Measurements from ENCODE around the gene NDUFAF4. TPM values are rescaled to one million over a fixed set of nuclear protein-coding genes. Genes with fewer than 3 reads are reported as not detected.

Gene NDUFAF4
- total and polyA plus RNA-seq, 10 of the 15 experiments (the other 5 are each of a cell fraction or from before 2014, with no cell fraction given) = 26.9 to 188 (median 76.9) TPM

- TF ChIP-seq ZBTB40 (IDR thresholded peaks at IDR 0.05; ENCODE audit: borderline replicate concordance) (0 out of 2 replicates have a peak, but pooled peaks have one; percentile 29), NR2C1 (IDR thresholded peaks at IDR 0.05) (no peak), NR2C2 (IDR thresholded peaks at IDR 0.05; ENCODE audit: borderline replicate concordance, control insufficient read depth, insufficient read length, low read depth) (no peak), YY1 (IDR thresholded peaks at IDR 0.05; ENCODE audit: low read depth, low read length) (no peak), NFIC (IDR thresholded peaks at IDR 0.05; ENCODE audit: low read depth, low read length) (0 out of 2 replicates have a peak, but pooled peaks have one; percentile 14), USF1 (IDR thresholded peaks at IDR 0.05; ENCODE audit: borderline replicate concordance, extremely low read length, insufficient read depth, low read depth, low read length) (no peak), IKZF1 (conservative IDR thresholded peaks at IDR 0.05) (no peak), FOS (IDR thresholded peaks at IDR 0.05; ENCODE audit: borderline replicate concordance, extremely low read depth, insufficient read length) (no peak), NFXL1 (IDR thresholded peaks at IDR 0.05; ENCODE audit: borderline replicate concordance) (no peak), CBFB (IDR thresholded peaks at IDR 0.05; ENCODE audit: low read depth) (no peak), ZNF207 (IDR thresholded peaks at IDR 0.05; ENCODE audit: borderline replicate concordance) (no peak), ZZZ3 (IDR thresholded peaks at IDR 0.05; ENCODE audit: control insufficient read depth, insufficient read length, low read depth) (no peak)
- TF ChIP-seq, protein P1, sequence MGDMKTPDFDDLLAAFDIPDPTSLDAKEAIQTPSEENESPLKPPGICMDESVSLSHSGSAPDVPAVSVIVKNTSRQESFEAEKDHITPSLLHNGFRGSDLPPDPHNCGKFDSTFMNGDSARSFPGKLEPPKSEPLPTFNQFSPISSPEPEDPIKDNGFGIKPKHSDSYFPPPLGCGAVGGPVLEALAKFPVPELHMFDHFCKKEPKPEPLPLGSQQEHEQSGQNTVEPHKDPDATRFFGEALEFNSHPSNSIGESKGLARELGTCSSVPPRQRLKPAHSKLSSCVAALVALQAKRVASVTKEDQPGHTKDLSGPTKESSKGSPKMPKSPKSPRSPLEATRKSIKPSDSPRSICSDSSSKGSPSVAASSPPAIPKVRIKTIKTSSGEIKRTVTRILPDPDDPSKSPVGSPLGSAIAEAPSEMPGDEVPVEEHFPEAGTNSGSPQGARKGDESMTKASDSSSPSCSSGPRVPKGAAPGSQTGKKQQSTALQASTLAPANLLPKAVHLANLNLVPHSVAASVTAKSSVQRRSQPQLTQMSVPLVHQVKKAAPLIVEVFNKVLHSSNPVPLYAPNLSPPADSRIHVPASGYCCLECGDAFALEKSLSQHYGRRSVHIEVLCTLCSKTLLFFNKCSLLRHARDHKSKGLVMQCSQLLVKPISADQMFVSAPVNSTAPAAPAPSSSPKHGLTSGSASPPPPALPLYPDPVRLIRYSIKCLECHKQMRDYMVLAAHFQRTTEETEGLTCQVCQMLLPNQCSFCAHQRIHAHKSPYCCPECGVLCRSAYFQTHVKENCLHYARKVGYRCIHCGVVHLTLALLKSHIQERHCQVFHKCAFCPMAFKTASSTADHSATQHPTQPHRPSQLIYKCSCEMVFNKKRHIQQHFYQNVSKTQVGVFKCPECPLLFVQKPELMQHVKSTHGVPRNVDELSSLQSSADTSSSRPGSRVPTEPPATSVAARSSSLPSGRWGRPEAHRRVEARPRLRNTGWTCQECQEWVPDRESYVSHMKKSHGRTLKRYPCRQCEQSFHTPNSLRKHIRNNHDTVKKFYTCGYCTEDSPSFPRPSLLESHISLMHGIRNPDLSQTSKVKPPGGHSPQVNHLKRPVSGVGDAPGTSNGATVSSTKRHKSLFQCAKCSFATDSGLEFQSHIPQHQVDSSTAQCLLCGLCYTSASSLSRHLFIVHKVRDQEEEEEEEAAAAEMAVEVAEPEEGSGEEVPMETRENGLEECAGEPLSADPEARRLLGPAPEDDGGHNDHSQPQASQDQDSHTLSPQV (IDR thresholded peaks at IDR 0.05) = no peak
- TF ChIP-seq, protein P2, sequence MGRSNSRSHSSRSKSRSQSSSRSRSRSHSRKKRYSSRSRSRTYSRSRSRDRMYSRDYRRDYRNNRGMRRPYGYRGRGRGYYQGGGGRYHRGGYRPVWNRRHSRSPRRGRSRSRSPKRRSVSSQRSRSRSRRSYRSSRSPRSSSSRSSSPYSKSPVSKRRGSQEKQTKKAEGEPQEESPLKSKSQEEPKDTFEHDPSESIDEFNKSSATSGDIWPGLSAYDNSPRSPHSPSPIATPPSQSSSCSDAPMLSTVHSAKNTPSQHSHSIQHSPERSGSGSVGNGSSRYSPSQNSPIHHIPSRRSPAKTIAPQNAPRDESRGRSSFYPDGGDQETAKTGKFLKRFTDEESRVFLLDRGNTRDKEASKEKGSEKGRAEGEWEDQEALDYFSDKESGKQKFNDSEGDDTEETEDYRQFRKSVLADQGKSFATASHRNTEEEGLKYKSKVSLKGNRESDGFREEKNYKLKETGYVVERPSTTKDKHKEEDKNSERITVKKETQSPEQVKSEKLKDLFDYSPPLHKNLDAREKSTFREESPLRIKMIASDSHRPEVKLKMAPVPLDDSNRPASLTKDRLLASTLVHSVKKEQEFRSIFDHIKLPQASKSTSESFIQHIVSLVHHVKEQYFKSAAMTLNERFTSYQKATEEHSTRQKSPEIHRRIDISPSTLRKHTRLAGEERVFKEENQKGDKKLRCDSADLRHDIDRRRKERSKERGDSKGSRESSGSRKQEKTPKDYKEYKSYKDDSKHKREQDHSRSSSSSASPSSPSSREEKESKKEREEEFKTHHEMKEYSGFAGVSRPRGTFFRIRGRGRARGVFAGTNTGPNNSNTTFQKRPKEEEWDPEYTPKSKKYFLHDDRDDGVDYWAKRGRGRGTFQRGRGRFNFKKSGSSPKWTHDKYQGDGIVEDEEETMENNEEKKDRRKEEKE (IDR thresholded peaks at IDR 0.05) = no peak
- TF ChIP-seq, protein P3, sequence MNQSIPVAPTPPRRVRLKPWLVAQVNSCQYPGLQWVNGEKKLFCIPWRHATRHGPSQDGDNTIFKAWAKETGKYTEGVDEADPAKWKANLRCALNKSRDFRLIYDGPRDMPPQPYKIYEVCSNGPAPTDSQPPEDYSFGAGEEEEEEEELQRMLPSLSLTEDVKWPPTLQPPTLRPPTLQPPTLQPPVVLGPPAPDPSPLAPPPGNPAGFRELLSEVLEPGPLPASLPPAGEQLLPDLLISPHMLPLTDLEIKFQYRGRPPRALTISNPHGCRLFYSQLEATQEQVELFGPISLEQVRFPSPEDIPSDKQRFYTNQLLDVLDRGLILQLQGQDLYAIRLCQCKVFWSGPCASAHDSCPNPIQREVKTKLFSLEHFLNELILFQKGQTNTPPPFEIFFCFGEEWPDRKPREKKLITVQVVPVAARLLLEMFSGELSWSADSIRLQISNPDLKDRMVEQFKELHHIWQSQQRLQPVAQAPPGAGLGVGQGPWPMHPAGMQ (IDR thresholded peaks at IDR 0.05; ENCODE audit: borderline replicate concordance) = no peak
Observed at GRCh38 chr6:96898241-96898851, 655 bp upstream of the NDUFAF4 start (continued).

Measured in GM12878 (cell line).